ENCODE results near the gene SNX24. TPM values are rescaled to one million over a fixed set of nuclear protein-coding genes. Genes with fewer than 3 reads are reported as not detected.

SNX24 gene
- total and polyA plus RNA-seq, 4 donors: 6.3 to 10.1 (median 9.1) TPM

GRCh38 chr5:123007754-123008153 lies 162.3 kb downstream of the SNX24 start:
- Histone ChIP-seq H3K27ac (ENCODE audit: low read depth in 1 of 2, low read length in 2 of 2) (no peak overlapping the region), H3K9ac (ENCODE audit: low read depth in 1 of 2, low read length in 2 of 2) (no peak overlapping the region), H3K36me3 (ENCODE audit: control insufficient read depth in 4 of 4, insufficient read depth in 3 of 4, low read depth in 1 of 4, low read length in 3 of 4) (no peaks in the 10 kb centered on the region), H3K9me3 (ENCODE audit: control insufficient read depth in 4 of 4, low read length in 3 of 4) (no peaks in the 10 kb centered on the region), H3K4me1 (ENCODE audit: control insufficient read depth in 4 of 4, insufficient read depth in 4 of 4, low read length in 3 of 4) (no peaks in the 10 kb centered on the region), H3K4me3 (ENCODE audit: low read depth in 1 of 3, low read length in 3 of 3) (no peak overlapping the region), H3K27me3 (ENCODE audit: control insufficient read depth in 4 of 4, insufficient read depth in 4 of 4, low read length in 3 of 4) (no peaks in the 10 kb centered on the region)
- no peak for TF ChIP-seq ZBTB33 (IDR thresholded peaks at IDR 0.05)
- no peak for TF ChIP-seq HNF4G (IDR thresholded peaks at IDR 0.05)
- no peak for TF ChIP-seq REST (IDR thresholded peaks at IDR 0.05)
- no peak for TF ChIP-seq SP1 (IDR thresholded peaks at IDR 0.05)
- TF ChIP-seq HNF4A (conservative IDR thresholded peaks at IDR 0.05): no peak
- no peak for TF ChIP-seq TAF1 (conservative IDR thresholded peaks at IDR 0.05)
- no peak for TF ChIP-seq MAX (IDR thresholded peaks at IDR 0.05)
- no peak for TF ChIP-seq RXRA (IDR thresholded peaks at IDR 0.05)
- no peak for TF ChIP-seq FOXA2 (IDR thresholded peaks at IDR 0.05)
- TF ChIP-seq RAD21 (IDR thresholded peaks at IDR 0.05): no peak
- no peak for TF ChIP-seq ATF3 (IDR thresholded peaks at IDR 0.05)
- no peak for TF ChIP-seq EGR1 (IDR thresholded peaks at IDR 0.05; ENCODE audit: low read depth in 2 of 2)
- no peak for TF ChIP-seq GABPA (IDR thresholded peaks at IDR 0.05 in 1 of 2, conservative IDR thresholded peaks at IDR 0.05 in 1 of 2)
- TF ChIP-seq FOXA1 (IDR thresholded peaks at IDR 0.05): no peak
- TF ChIP-seq CTCF (IDR thresholded peaks at IDR 0.05; ENCODE audit: low read depth, low read length, missing input control): no peak
- no peak for TF ChIP-seq JUND (IDR thresholded peaks at IDR 0.05)
- TF ChIP-seq YY1 (IDR thresholded peaks at IDR 0.05): no peak
- no peak for TF ChIP-seq NR2F2 (IDR thresholded peaks at IDR 0.05)
- DNase-seq (ENCODE audit: low spot score): no peak
- WGBS: 95% methylated on average over 6 of the region's 6 CpGs
